ENCODE data around the gene TENM4.

GRCh38 chr11:79198898-79199250 is 242.0 kb downstream of the TENM4 start:
- TF ChIP-seq, protein P1, sequence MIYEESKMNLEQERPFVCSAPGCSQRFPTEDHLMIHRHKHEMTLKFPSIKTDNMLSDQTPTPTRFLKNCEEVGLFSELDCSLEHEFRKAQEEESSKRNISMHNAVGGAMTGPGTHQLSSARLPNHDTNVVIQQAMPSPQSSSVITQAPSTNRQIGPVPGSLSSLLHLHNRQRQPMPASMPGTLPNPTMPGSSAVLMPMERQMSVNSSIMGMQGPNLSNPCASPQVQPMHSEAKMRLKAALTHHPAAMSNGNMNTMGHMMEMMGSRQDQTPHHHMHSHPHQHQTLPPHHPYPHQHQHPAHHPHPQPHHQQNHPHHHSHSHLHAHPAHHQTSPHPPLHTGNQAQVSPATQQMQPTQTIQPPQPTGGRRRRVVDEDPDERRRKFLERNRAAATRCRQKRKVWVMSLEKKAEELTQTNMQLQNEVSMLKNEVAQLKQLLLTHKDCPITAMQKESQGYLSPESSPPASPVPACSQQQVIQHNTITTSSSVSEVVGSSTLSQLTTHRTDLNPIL (CRISPR knock-in tag; IDR thresholded peaks at IDR 0.05; ENCODE audit: low read depth), result no peak
- TF ChIP-seq BACH2 (CRISPR knock-in tag; IDR thresholded peaks at IDR 0.05; ENCODE audit: borderline replicate concordance) (no peak), ZNF8 (CRISPR knock-in tag; IDR thresholded peaks at IDR 0.05) (no peak), ISL1 (CRISPR knock-in tag; IDR thresholded peaks at IDR 0.05) (no peak), PATZ1 (CRISPR knock-in tag; IDR thresholded peaks at IDR 0.05; ENCODE audit: borderline replicate concordance) (no peak), ARNTL (CRISPR knock-in tag; IDR thresholded peaks at IDR 0.05; ENCODE audit: borderline replicate concordance, low read depth) (no peak), ZFP3 (CRISPR knock-in tag; IDR thresholded peaks at IDR 0.05) (no peak), PPARA (CRISPR knock-in tag; IDR thresholded peaks at IDR 0.05; ENCODE audit: borderline replicate concordance) (no peak), ESRRG (CRISPR knock-in tag; IDR thresholded peaks at IDR 0.05) (no peak), ZNF70 (CRISPR knock-in tag; IDR thresholded peaks at IDR 0.05) (no peak), GLIS3 (CRISPR knock-in tag; IDR thresholded peaks at IDR 0.05) (no peak)
- TF ChIP-seq, protein P2, sequence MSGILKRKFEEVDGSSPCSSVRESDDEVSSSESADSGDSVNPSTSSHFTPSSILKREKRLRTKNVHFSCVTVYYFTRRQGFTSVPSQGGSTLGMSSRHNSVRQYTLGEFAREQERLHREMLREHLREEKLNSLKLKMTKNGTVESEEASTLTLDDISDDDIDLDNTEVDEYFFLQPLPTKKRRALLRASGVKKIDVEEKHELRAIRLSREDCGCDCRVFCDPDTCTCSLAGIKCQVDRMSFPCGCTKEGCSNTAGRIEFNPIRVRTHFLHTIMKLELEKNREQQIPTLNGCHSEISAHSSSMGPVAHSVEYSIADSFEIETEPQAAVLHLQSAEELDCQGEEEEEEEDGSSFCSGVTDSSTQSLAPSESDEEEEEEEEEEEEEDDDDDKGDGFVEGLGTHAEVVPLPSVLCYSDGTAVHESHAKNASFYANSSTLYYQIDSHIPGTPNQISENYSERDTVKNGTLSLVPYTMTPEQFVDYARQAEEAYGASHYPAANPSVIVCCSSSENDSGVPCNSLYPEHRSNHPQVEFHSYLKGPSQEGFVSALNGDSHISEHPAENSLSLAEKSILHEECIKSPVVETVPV (CRISPR knock-in tag; IDR thresholded peaks at IDR 0.05), result no peak
- TF ChIP-seq, protein P3, sequence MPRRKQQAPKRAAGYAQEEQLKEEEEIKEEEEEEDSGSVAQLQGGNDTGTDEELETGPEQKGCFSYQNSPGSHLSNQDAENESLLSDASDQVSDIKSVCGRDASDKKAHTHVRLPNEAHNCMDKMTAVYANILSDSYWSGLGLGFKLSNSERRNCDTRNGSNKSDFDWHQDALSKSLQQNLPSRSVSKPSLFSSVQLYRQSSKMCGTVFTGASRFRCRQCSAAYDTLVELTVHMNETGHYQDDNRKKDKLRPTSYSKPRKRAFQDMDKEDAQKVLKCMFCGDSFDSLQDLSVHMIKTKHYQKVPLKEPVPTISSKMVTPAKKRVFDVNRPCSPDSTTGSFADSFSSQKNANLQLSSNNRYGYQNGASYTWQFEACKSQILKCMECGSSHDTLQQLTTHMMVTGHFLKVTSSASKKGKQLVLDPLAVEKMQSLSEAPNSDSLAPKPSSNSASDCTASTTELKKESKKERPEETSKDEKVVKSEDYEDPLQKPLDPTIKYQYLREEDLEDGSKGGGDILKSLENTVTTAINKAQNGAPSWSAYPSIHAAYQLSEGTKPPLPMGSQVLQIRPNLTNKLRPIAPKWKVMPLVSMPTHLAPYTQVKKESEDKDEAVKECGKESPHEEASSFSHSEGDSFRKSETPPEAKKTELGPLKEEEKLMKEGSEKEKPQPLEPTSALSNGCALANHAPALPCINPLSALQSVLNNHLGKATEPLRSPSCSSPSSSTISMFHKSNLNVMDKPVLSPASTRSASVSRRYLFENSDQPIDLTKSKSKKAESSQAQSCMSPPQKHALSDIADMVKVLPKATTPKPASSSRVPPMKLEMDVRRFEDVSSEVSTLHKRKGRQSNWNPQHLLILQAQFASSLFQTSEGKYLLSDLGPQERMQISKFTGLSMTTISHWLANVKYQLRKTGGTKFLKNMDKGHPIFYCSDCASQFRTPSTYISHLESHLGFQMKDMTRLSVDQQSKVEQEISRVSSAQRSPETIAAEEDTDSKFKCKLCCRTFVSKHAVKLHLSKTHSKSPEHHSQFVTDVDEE (CRISPR knock-in tag; IDR thresholded peaks at IDR 0.05), result no peak
